Caco-2 (cell line): ENCODE data around the gene ZNF683. TPM values are rescaled to one million over a fixed set of nuclear protein-coding genes. Genes with fewer than 3 reads are reported as not detected.
"Not testable (repeated sequence)": the region's sequence is repeated elsewhere in the genome, so short reads cannot be mapped to it uniquely, and the experiment has no call there.

ENCODE experiments used
- Bru-seq: library from RNA; stranded (reverse); fragments of 400-500 nt; gene quantifications from one replicate; lab custom pipeline; 2021; lab: Mats Ljungman, UMichigan
- BruChase-seq, 2 experiments: library from RNA; stranded (reverse); fragments of 400-500 nt; gene quantifications; one replicate each; lab custom pipeline; 2021; lab: Mats Ljungman, UMichigan
- BruUV-seq: library from RNA; stranded (reverse); fragments of 400-500 nt; replicated peaks from 2 replicates; lab custom pipeline; 2021; lab: Mats Ljungman, UMichigan
- CTCF ChIA-PET: fragments of 300-600 bp; sonication (Branson Sonifier 250); formaldehyde crosslinking; loops from one replicate; lab custom pipeline; 2022; ENCODE audit warnings: antibody characterized with exemption; lab: Charles Lee
- POLR2A ChIA-PET: fragments of 300-600 bp; sonication (Branson Sonifier 250); formaldehyde crosslinking; loops from one replicate; lab custom pipeline; 2022; ENCODE audit warnings: antibody characterized with exemption; lab: Charles Lee
- DNase-seq, 2 experiments: peaks; one replicate each; pipeline versions ENCODE4 v3.0.0 to v3.0.0-alpha.2; 2020 to 2022
- H3K27me3 ChIP-seq: replicated peaks from 2 replicates; pipeline ENCODE4 v1.6.0; 2011; ENCODE audit warnings: low read length; ENCODE audit not compliant: control insufficient read depth, insufficient read depth
- H3K36me3 ChIP-seq: 2 replicates; pipeline ENCODE4 v1.5.1; 2011; ENCODE audit warnings: low read length; ENCODE audit not compliant: control insufficient read depth, insufficient read depth
- H3K4me1 ChIP-seq: fragments of 250-450 bp; sonication (Bioruptor Pico); 2 replicates; pipeline ENCODE4 v1.5.1; 2020; ENCODE audit warnings: mild to moderate bottlenecking
- H3K4me3 ChIP-seq: 2 replicates; pipeline ENCODE4 v1.5.1; 2011; ENCODE audit warnings: low read depth, mild to moderate bottlenecking, control low read depth, low read length
- H3K9me3 ChIP-seq: fragments of 250-450 bp; sonication (Bioruptor Pico); 2 replicates; pipeline ENCODE4 v1.5.1; 2020; ENCODE audit warnings: mild to moderate bottlenecking, moderate library complexity
- H3K27ac Mint-ChIP-seq: one replicate; pipeline ENCODE4 v1.8.0; 2022; ENCODE audit warnings: mixed read lengths; ENCODE audit not compliant: unreplicated experiment
- H3K27me3 Mint-ChIP-seq: one replicate; pipeline ENCODE4 v1.8.0; 2022; ENCODE audit warnings: mixed read lengths; ENCODE audit not compliant: insufficient read depth, unreplicated experiment
- H3K36me3 Mint-ChIP-seq: one replicate; pipeline ENCODE4 v1.8.0; 2022; ENCODE audit warnings: mild to moderate bottlenecking, mixed read lengths; ENCODE audit not compliant: insufficient read depth, unreplicated experiment
- H3K4me1 Mint-ChIP-seq: one replicate; pipeline ENCODE4 v1.8.0; 2022; ENCODE audit warnings: low read depth, mixed read lengths; ENCODE audit not compliant: unreplicated experiment
- H3K4me3 Mint-ChIP-seq: one replicate; pipeline ENCODE4 v1.8.0; 2022; ENCODE audit warnings: mild to moderate bottlenecking, moderate library complexity, mixed read lengths; ENCODE audit not compliant: unreplicated experiment
- H3K9me3 Mint-ChIP-seq: one replicate; pipeline ENCODE4 v1.8.0; 2022; ENCODE audit warnings: mixed read lengths; ENCODE audit not compliant: unreplicated experiment
- CTCF ChIP-seq, 2 experiments: fragments of 200-600 bp in 1 of 2; IDR thresholded peaks; 1 replicate in 1 of 2; 2 replicates in 1 of 2; pipeline versions ENCODE4 v1.5.1 to v1.8.0; 2011 to 2022; ENCODE audit warnings: antibody characterized with exemption in 1 of 2, control low read depth in 1 of 2, inconsistent platforms in 1 of 2, low read depth in 1 of 2, low read length in 1 of 2, mild to moderate bottlenecking in 1 of 2, moderate library complexity in 1 of 2; ENCODE audit not compliant: insufficient read depth in 1 of 2, severe bottlenecking in 1 of 2, unreplicated experiment in 1 of 2
- intact Hi-C: fragments of 100-400 bp; cut with micrococcal nuclease; formaldehyde crosslinking; loops from one replicate; pipeline ENCODE4 v1.10.0; 2022; ENCODE audit not compliant: unreplicated experiment
- long read RNA-seq: library from polyadenylated mRNA; stranded (forward); transcript quantifications from one replicate; pipeline ENCODE4 v2.0.0, GENCODE V29; 2022
- total RNA-seq: library from RNA; stranded (reverse); gene quantifications from 2 replicates; pipeline ENCODE4 v1.2.3, GENCODE V29; 2022

ZNF683 gene
- total RNA-seq (not detected in 2 replicates), Bru-seq, nascent RNA (not detected), BruChase-seq, experiment 1, labeled RNA remaining after a 2-hour chase (not detected), BruChase-seq, experiment 2, labeled RNA remaining after a 6-hour chase (not detected)
- long read RNA-seq = 0 reads

GRCh38 chr1:26372611-26373010 lies at the start of gene ZNF683:
Gene ZNF683 (minus strand): TSS chr1:26372750. CDS start chr1:26368571, 4,179 bp downstream.
- DNase-seq, H3K9me3 ChIP-seq, intact Hi-C loops, H3K27ac Mint-ChIP-seq, BruUV-seq, H3K27me3 Mint-ChIP-seq, H3K9me3 Mint-ChIP-seq, H3K36me3 Mint-ChIP-seq, H3K4me3 Mint-ChIP-seq, H3K27me3 ChIP-seq, POLR2A ChIA-PET, H3K4me1 Mint-ChIP-seq, H3K4me3 ChIP-seq, H3K4me1 ChIP-seq, CTCF ChIA-PET, H3K36me3 ChIP-seq: not testable (repeated sequence)

GRCh38 chr1:26419494-26419893 lies 46.9 kb upstream of the ZNF683 start:
- intact Hi-C loops = loop anchor here (1.0 kb wide), 1 partner anchor 13 kb away; the partner anchor contains the start of gene DHDDS
- H3K36me3 ChIP-seq = no peaks in the 10 kb centered on the region
- no peaks in the 10 kb centered on the region for H3K9me3 Mint-ChIP-seq
- no peak overlapping the region for H3K4me3 Mint-ChIP-seq
- no TSS peak for BruUV-seq
- H3K9me3 ChIP-seq = no peaks in the 10 kb centered on the region
- no peak for TF ChIP-seq CTCF (IDR thresholded peaks at IDR 0.05; ENCODE audit: insufficient read depth in 1 of 2, low read depth in 1 of 2, low read length in 1 of 2, severe bottlenecking in 1 of 2, unreplicated experiment in 1 of 2)
- no peak for DNase-seq
- peaks cover 5% of the 10 kb centered on the region for H3K36me3 Mint-ChIP-seq
- ChIA-PET POLR2A (interaction anchor here (0.6 to 1.8 kb wide), 4 partner anchors 13 to 69 kb away, joined by 3 to 10 read pairs (median 4); partner anchors contain the start of genes CRYBG2 and DHDDS), CTCF (no interaction called here)
- no peaks in the 10 kb centered on the region for H3K27me3 ChIP-seq
- H3K27me3 Mint-ChIP-seq = no peaks in the 10 kb centered on the region
- peaks cover 15% of the 10 kb centered on the region for H3K4me1 Mint-ChIP-seq
- peak overlapping the region; percentile 88 for H3K27ac Mint-ChIP-seq
- H3K4me3 ChIP-seq = no peak overlapping the region
- peaks cover 39% of the 10 kb centered on the region for H3K4me1 ChIP-seq

DNA sequence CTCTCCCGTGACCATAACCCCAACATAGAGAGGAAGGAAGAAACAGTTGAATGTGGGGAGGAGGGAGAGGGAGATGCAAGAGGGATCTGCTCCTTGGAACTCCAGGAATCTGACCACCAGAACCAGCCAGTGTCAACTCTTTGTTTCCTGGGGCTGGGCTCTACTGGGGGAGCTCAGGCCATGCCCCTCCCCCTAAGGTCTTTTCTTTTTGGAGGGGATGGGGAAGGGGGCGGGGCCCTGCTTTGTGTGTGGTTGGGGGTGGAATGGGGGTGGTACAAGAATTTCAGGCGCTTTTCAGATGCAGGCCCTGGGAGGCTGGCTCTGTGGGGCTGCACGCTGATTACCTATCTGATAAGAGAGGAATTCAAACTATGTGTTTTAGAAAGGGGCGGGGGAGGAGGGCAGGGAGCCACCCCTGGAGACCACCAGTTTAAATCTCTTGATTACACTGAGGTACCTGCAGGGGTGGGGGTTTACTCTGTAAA lies 46.4 kb upstream of the ZNF683 start:
- H3K4me3 Mint-ChIP-seq = peak overlapping the region; percentile 30
- intact Hi-C loops = loop anchor here (1.0 kb wide), 1 partner anchor 13 kb away; the partner anchor contains the start of gene DHDDS
- no peaks in the 10 kb centered on the region for H3K36me3 ChIP-seq
- peaks cover 15% of the 10 kb centered on the region for H3K4me1 Mint-ChIP-seq
- H3K4me1 ChIP-seq = peaks cover 39% of the 10 kb centered on the region
- no TSS peak for BruUV-seq
- DNase-seq = peak; percentile 70 to 86
- no peaks in the 10 kb centered on the region for H3K9me3 Mint-ChIP-seq
- no peaks in the 10 kb centered on the region for H3K27me3 ChIP-seq
- peaks cover 5% of the 10 kb centered on the region for H3K36me3 Mint-ChIP-seq
- H3K27me3 Mint-ChIP-seq = no peaks in the 10 kb centered on the region
- no peak overlapping the region for H3K4me3 ChIP-seq
- TF ChIP-seq CTCF (IDR thresholded peaks at IDR 0.05; ENCODE audit: insufficient read depth in 1 of 2, low read depth in 1 of 2, low read length in 1 of 2, severe bottlenecking in 1 of 2, unreplicated experiment in 1 of 2) = no peak
- H3K9me3 ChIP-seq = no peaks in the 10 kb centered on the region
- ChIA-PET POLR2A (interaction anchor here (0.6 to 1.8 kb wide), 6 partner anchors 13 to 68 kb away, joined by 3 to 10 read pairs (median 4); partner anchors contain the start of genes CRYBG2 and DHDDS), CTCF (interaction anchor here (0.6 kb wide), 2 partner anchors 10 to 203 kb away, joined by 3 to 4 read pairs; no protein-coding TSS in a partner anchor)
- peak overlapping the region; percentile 88 for H3K27ac Mint-ChIP-seq
